Stimulated activated CD8-positive, alpha-beta memory T cell treated with anti-CD3 and anti-CD28 coated beads, Interleukin-7, amount 100 ng/mL, for 4 hours (primary cell): ENCODE data around the gene KLHDC1.

ENCODE experiments used
- DNase-seq, 2 donors: peaks; one replicate each; pipeline ENCODE4 v3.0.0-alpha.2; 2020; ENCODE audit warnings: low read depth in 2 of 2

Gene KLHDC1

DNA sequence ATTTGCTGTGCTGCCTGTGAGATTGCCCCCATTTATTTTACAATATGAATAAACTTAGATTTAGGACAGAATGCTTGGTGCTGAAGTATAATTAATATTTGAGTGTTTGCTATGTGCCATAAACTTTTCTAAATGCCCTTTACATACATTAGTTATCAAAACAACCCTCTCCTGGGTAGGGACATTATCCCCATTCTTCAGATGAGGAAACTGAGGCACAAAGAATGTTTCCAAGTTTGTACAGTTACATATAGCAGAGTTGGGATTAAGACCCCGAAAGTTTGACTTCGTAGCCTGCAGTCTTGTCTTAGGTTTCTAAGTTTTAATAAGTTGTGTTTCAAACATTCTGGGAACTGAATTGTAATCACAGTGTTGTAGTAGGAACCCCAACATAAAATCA lies 93.4 kb downstream of the KLHDC1 start:
- DNase-seq: no peak

DNA sequence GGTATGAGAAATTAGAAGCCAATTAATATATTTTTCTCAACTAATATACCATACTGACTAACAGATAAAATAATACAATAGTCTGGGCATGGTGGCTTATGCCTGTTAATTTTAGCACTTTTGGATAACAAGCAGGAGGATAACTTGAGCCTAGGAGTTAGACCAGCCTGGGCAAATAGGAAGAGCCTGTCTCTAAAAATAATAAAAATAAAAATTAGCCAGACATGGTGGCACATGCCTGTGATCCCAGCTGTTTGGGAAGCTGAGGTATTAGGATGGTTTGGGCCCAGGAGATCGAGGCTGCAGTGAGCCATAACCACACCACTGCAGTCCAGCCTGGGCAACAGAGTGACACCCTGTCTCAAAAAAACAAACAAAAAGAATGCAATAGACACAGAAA lies 99.7 kb downstream of the KLHDC1 start:
- DNase-seq: no peak

DNA sequence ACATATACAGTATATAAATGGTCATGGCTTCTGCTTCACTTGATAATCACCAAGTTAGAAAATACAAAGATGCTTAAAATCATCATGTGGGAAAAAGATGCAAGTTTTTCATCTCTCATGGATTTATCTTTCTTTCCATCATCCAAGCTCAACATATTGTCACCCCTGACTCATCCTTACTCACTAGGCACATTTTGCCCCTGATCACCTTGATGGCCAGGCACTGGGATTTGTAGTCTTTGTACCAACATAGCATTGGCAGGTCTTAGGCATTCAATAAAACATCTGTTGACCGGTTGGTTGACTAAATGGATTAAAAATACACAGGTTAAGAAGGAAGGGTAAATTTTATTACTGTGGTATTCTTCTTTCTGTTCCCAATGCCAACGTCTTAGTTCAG lies 103.1 kb downstream of the KLHDC1 start:
- DNase-seq: no peak
